H7 (cell line): ENCODE measurements around the gene GOLM1. TPM values are rescaled to one million over a fixed set of nuclear protein-coding genes. Genes with fewer than 3 reads are reported as not detected.
"Not testable (repeated sequence)": the region's sequence is repeated elsewhere in the genome, so short reads cannot be mapped to it uniquely, and the experiment has no call there.

Experiments used
- DNase-seq: peaks from one replicate; pipeline ENCODE4 v3.0.0; 2012
- H3K27me3 ChIP-seq: 2 replicates; pipeline ENCODE4 v1.6.0; 2011; ENCODE audit warnings: mild to moderate bottlenecking, low read length; ENCODE audit not compliant: control insufficient read depth, insufficient read depth
- H3K36me3 ChIP-seq: replicated peaks from 2 replicates; pipeline ENCODE4 v1.5.1; 2011; ENCODE audit warnings: low read length; ENCODE audit not compliant: control insufficient read depth, insufficient read depth
- H3K4me3 ChIP-seq: 2 replicates; pipeline ENCODE4 v1.5.1; 2011; ENCODE audit warnings: low read depth, mild to moderate bottlenecking, control low read depth, low read length, moderate library complexity; ENCODE audit not compliant: insufficient read depth
- total RNA-seq: library from RNA; depleted of rRNA; stranded (reverse); fragments of >200 nt; shearing (Covaris generic); gene quantifications from 2 replicates; pipeline ENCODE4 v1.2.3, GENCODE V29; 2014; rRNA removed

GOLM1 gene, protein sequence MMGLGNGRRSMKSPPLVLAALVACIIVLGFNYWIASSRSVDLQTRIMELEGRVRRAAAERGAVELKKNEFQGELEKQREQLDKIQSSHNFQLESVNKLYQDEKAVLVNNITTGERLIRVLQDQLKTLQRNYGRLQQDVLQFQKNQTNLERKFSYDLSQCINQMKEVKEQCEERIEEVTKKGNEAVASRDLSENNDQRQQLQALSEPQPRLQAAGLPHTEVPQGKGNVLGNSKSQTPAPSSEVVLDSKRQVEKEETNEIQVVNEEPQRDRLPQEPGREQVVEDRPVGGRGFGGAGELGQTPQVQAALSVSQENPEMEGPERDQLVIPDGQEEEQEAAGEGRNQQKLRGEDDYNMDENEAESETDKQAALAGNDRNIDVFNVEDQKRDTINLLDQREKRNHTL
- 24.3 and 31.5 TPM in 2 replicates for total RNA-seq

- peak; percentile 91 for DNase-seq
Measured at GRCh38 chr9:86098824-86099700, at the start of gene GOLM1. GOLM1 (minus strand) TSS chr9:86099558; CDS start chr9:86079320, 20,238 bp downstream.

DNA sequence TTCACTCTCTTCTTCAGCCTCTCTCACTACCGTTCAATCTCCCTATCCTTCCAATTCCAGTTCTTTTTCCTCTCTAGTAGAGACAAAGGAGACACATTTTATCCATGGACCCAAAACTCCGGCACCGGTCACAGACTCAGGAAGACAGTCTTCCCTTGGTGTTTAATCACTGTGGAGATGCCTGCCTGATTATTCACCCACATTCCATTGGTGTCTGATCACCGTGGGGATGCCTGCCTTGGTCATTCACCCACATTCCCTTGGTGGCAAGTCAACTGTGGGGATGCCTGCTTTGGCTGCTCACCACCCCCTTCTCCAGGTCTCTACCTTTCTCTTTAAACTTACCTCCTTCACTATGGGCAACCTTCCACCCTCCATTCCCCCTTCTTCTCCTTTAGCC lies 47.3 kb upstream of the GOLM1 start:
- not testable (repeated sequence) for DNase-seq, H3K36me3 ChIP-seq, H3K27me3 ChIP-seq, H3K4me3 ChIP-seq

More at GRCh38 chr9:86098824-86099700, at the start of gene GOLM1:
- Histone ChIP-seq H3K4me3 (peak within 1 kb of the TSS; percentile 74), H3K36me3 (no peaks in the 10 kb centered on the region), H3K27me3 (peaks cover 16% of the 10 kb centered on the region)

DNA sequence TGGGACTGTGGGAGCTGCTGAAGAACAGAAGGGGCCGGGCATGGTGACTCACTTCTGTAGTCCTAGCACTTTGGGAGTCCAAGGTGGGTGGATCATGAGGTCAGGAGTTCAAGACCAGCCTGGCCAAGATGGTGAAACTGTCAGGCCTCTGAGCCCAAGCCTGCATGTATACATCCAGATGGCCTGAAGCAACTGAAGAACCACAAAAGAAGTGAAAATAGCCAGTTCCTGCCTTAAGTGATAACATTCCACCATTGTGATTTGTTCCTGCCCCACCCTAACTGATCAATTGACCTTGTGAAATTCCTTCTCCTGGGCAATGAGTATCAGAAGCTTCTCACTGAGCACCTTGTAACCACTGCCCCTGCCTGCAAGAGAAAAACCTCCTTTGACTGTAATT lies 46.6 kb upstream of the GOLM1 start:
- DNase-seq, H3K27me3 ChIP-seq, H3K36me3 ChIP-seq, H3K4me3 ChIP-seq: not testable (repeated sequence)

DNA sequence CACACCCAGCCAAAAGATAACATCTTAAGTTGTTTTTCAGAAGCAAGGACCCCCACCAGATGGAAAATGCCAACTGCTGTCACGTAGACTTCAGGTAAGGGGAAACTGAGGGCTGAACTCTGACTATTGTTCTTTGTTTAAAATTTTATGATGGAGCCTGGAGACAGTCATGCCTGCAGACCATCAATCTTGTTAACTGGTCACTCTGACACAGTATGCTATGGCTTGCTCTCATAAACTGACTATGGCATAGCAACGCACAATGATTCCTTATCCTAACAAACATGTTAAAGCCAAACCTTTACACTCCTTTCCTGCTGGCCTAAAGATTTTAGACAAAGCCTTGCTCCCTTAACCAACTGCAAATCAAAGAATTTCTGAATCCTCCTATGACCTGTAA lies 43.6 kb upstream of the GOLM1 start:
- Histone ChIP-seq H3K27me3 (no peaks in the 10 kb centered on the region), H3K36me3 (no peaks in the 10 kb centered on the region), H3K4me3 (no peak overlapping the region)
- DNase-seq: no peak

DNA sequence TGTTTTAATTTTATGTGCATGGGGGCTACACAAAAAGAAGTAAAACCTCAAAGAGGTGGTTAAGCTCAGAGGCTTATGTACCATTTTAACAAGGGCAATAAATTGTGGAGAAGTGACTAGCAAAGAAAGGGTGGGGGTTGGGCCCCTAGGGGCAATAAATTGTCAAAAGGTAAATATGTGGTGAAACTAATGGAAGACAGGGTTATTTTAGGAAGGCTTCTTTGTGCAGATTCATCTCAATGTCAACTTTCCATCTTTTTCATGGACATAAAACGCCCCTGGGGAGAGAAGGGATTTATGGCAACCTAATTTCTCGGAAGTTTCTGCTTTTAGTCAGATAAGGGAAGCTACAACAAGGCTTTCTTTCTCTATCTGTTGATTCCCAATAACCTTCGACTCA lies 42.5 kb upstream of the GOLM1 start:
- no peak for DNase-seq
- Histone ChIP-seq H3K27me3 (no peaks in the 10 kb centered on the region), H3K36me3 (no peaks in the 10 kb centered on the region), H3K4me3 (no peak overlapping the region)

DNA sequence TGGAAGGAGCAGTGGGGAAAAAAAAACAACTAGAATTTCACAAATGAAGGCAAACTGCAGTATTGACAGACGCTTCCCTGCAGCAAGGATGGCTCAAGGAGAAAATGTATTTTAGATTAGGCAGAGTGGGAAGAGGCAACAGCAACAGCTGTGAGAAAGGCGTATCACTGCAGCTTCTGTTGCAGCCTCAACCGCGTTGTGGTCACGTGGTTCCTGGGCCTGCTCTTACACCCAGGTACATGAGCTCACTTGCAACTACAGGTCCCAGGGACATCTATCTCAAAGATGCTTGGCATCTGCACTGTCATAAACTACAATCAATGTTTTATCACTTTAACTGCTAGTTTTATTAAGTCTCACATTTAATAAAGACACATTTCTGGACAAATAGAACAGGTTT lies 36.0 kb upstream of the GOLM1 start:
- DNase-seq: no peak
- Histone ChIP-seq H3K4me3 (no peak overlapping the region), H3K36me3 (no peaks in the 10 kb centered on the region), H3K27me3 (no peaks in the 10 kb centered on the region)

DNA sequence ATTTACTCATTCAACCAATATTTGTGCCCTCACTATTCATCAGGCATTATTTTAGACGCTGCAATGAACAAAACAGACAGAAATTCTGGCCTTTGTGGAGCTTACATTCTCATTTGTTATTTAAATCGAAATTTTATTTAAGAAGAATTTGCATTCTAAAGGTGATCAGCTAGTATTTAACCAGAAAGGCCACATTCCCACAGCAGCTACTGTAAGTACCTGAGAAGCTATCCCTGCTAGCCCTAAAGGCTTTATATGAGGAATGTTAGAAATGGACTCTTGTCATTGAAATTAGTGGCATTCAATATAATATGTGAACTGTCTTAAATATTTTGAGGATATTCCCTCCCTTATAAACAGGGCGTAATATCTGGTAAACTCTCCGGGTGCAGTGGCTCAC lies 35.0 kb upstream of the GOLM1 start:
- Histone ChIP-seq H3K27me3 (no peaks in the 10 kb centered on the region), H3K36me3 (no peaks in the 10 kb centered on the region), H3K4me3 (no peak overlapping the region)
- no peak for DNase-seq

GRCh38 chr9:86128235-86128822 lies 29.0 kb upstream of the GOLM1 start:
- Histone ChIP-seq H3K27me3 (no peaks in the 10 kb centered on the region), H3K36me3 (no peaks in the 10 kb centered on the region), H3K4me3 (no peak overlapping the region)
- DNase-seq: no peak

- peak; percentile 87 for DNase-seq
- Histone ChIP-seq H3K27me3 (no peaks in the 10 kb centered on the region), H3K36me3 (no peaks in the 10 kb centered on the region), H3K4me3 (no peak overlapping the region)
Measured at GRCh38 chr9:86126998-86127972, 27.9 kb upstream of the GOLM1 start.

DNA sequence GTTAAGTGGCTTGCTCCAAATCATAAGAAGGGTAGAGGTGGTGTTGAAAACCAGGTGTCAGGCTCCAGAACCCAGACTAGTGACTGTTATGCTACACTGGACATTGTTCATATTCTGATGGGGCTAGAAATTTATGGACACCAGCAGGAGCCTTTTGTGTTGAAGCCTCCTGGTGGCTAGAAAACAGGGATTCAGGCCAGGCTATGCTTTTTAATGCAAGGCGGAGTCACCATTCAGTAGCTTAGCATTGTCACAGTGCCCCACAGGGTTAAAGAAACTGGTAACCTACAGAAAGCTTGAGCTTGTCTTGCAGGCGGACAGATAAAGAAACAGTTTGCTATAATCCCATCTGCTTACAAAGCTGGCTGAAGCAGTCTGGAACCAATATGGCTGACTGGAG lies 23.0 kb upstream of the GOLM1 start:
- Histone ChIP-seq H3K4me3 (no peak overlapping the region), H3K27me3 (no peaks in the 10 kb centered on the region), H3K36me3 (no peaks in the 10 kb centered on the region)
- DNase-seq: peak; percentile 49

GRCh38 chr9:86119457-86119856 lies 20.1 kb upstream of the GOLM1 start:
- H3K36me3 ChIP-seq: no peaks in the 10 kb centered on the region

GRCh38 chr9:86116425-86116824 lies 17.1 kb upstream of the GOLM1 start:
- no peaks in the 10 kb centered on the region for H3K36me3 ChIP-seq
- H3K4me3 ChIP-seq: no peak overlapping the region
- no peak for DNase-seq
- H3K27me3 ChIP-seq: no peaks in the 10 kb centered on the region

More at GRCh38 chr9:86119457-86119856, 20.1 kb upstream of the GOLM1 start:
- no peak for DNase-seq
- no peaks in the 10 kb centered on the region for H3K27me3 ChIP-seq
- no peak overlapping the region for H3K4me3 ChIP-seq

- Histone ChIP-seq H3K36me3 (no peaks in the 10 kb centered on the region), H3K4me3 (no peak overlapping the region), H3K27me3 (no peaks in the 10 kb centered on the region)
- no peak for DNase-seq
Measured at GRCh38 chr9:86115886-86116285, 16.5 kb upstream of the GOLM1 start.

- no peak overlapping the region for H3K4me3 ChIP-seq
- no peaks in the 10 kb centered on the region for H3K27me3 ChIP-seq
- no peaks in the 10 kb centered on the region for H3K36me3 ChIP-seq
- DNase-seq: no peak
Measured at GRCh38 chr9:86112057-86112456, 12.7 kb upstream of the GOLM1 start.
